K562 (cell line): ENCODE results near the gene ZBTB20. TPM values are rescaled to one million over a fixed set of nuclear protein-coding genes. Genes with fewer than 3 reads are reported as not detected.
A peak's percentile ranks its signal among the peaks of the same experiment; 100 is the strongest.

Source experiments
- ATAC-seq: fragments of 200-7000 bp; cut with Tn5 transposase; 3 replicates; pipeline ENCODE4 v1.9.1; 2020; ENCODE audit warnings: moderate library complexity
- BruUV-seq: library from RNA; stranded (reverse); fragments of 400-500 nt; replicated peaks from 2 replicates; lab custom pipeline; 2021; lab: Mats Ljungman, UMichigan
- CTCF ChIA-PET: fragments of 300-600 bp; formaldehyde crosslinking; extraction: SDS; loops from one replicate; lab custom pipeline; 2021; ENCODE audit warnings: low intra/inter-chr PET ratio; lab: Yijun Ruan, JAX
- POLR2A ChIA-PET: fragments of 300-600, 350-650 bp; sonication (Branson Sonifier 250); formaldehyde crosslinking; extraction: SDS; loops from one replicate; lab custom pipeline; 2021; ENCODE audit warnings: antibody characterized with exemption, inconsistent platforms; lab: Yijun Ruan, JAX
- DNase-seq, 4 experiments: peaks; one replicate each; pipeline versions ENCODE4 v3.0.0 to v3.0.0-alpha.2; 2011 to 2018; ENCODE audit warnings: low spot score in 3 of 4, mixed read lengths in 3 of 4; ENCODE audit errors: extremely low read depth in 1 of 4
- FAIRE-seq: peaks from 2 replicates; lab custom pipeline; 2011; peaks lifted over from hg19 to GRCh38; lab: Jason Lieb, UNC
- H2AFZ ChIP-seq: 2 replicates; pipeline ENCODE4 v1.6.0; 2011; ENCODE audit warnings: low read depth, low read length, control low read depth, inconsistent platforms
- H3K27ac ChIP-seq: fragments of 200-600 bp; 3 replicates; pipeline ENCODE4 v1.8.0; 2011; ENCODE audit warnings: low read depth, mild to moderate bottlenecking, control low read depth, inconsistent platforms, low read length, moderate library complexity, mixed read lengths; ENCODE audit errors: extremely low read depth
- H3K27me3 ChIP-seq, 2 experiments: fragments of 300-600 bp in 1 of 2; 2 replicates in 1 of 2; 3 replicates in 1 of 2; pipeline versions ENCODE4 v1.6.0 to v1.8.0; 2011; ENCODE audit warnings: inconsistent platforms in 2 of 2, low read length in 2 of 2, mild to moderate bottlenecking in 1 of 2, mixed read lengths in 1 of 2, moderate library complexity in 1 of 2; ENCODE audit not compliant: control insufficient read depth in 2 of 2, insufficient read depth in 2 of 2
- H3K36me3 ChIP-seq: fragments of 300-600 bp; 3 replicates; pipeline ENCODE4 v1.8.0; 2011; ENCODE audit warnings: mild to moderate bottlenecking, low read length, inconsistent platforms; ENCODE audit not compliant: control insufficient read depth, insufficient read depth
- H3K4me1 ChIP-seq, 2 experiments: fragments of 200-600 bp in 1 of 2; replicated peaks in 1 of 2; 2 replicates in 1 of 2; 3 replicates in 1 of 2; pipeline versions ENCODE4 v1.5.1 to v1.8.0; 2011; ENCODE audit warnings: inconsistent platforms in 2 of 2, low read length in 2 of 2, mild to moderate bottlenecking in 1 of 2, mixed read lengths in 1 of 2, moderate library complexity in 1 of 2; ENCODE audit not compliant: control insufficient read depth in 2 of 2, insufficient read depth in 2 of 2
- H3K4me2 ChIP-seq: 2 replicates; pipeline ENCODE4 v1.6.1; 2011; ENCODE audit warnings: low read length, control low read depth, inconsistent platforms, mixed read lengths; ENCODE audit not compliant: insufficient read depth
- H3K4me3 ChIP-seq: fragments of 200-600 bp; sonication (generic), shearing (Covaris generic); 2 replicates; pipeline ENCODE4 v1.5.1; 2016; ENCODE audit warnings: control low read depth, inconsistent platforms
- H3K79me2 ChIP-seq: fragments of 200-600 bp; 3 replicates; pipeline ENCODE4 v1.8.0; 2011; ENCODE audit warnings: low read length, inconsistent platforms; ENCODE audit not compliant: control insufficient read depth, insufficient read depth
- H3K9ac ChIP-seq, 2 experiments: 2 replicates each; pipeline versions ENCODE4 v1.6.0 to v1.6.1; 2011; ENCODE audit warnings: low read depth in 2 of 2, low read length in 2 of 2, control low read depth in 1 of 2, inconsistent platforms in 1 of 2, mild to moderate bottlenecking in 1 of 2, mixed read lengths in 1 of 2; ENCODE audit not compliant: insufficient read depth in 1 of 2
- H3K9me1 ChIP-seq: one replicate; pipeline ENCODE4 v1.6.0; 2011; ENCODE audit warnings: inconsistent platforms, mild to moderate bottlenecking, low read length, moderate library complexity; ENCODE audit not compliant: control insufficient read depth, insufficient read depth
- H3K9me3 ChIP-seq: replicated peaks from 2 replicates; pipeline ENCODE4 v1.5.1; 2011; ENCODE audit warnings: low read depth, low read length, inconsistent platforms; ENCODE audit not compliant: control insufficient read depth, insufficient read depth
- H4K20me1 ChIP-seq: replicated peaks from 2 replicates; pipeline ENCODE4 v1.6.1; 2011; ENCODE audit warnings: low read length, inconsistent platforms, mixed read lengths; ENCODE audit not compliant: control insufficient read depth, insufficient read depth
- CREM ChIP-seq: IDR thresholded peaks from 2 replicates; pipeline ENCODE4 v1.6.1; 2014; ENCODE audit warnings: antibody characterized with exemption, low read depth
- ELF1 ChIP-seq: fragments of 200-800 bp; sonication (Bioruptor generic); IDR thresholded peaks from 2 replicates; pipeline ENCODE4 v1.6.1; 2016; ENCODE audit warnings: missing genetic modification characterization, missing compliant biosample characterization
- JUN ChIP-seq, 2 experiments: sonication (generic) in 1 of 2; formaldehyde crosslinking in 1 of 2; IDR thresholded peaks; 2 replicates each; pipeline versions ENCODE4 v1.6.1 to v1.8.0; 2012 to 2022; ENCODE audit warnings: borderline replicate concordance in 2 of 2, mild to moderate bottlenecking in 2 of 2, improper control_type of control experiment in 1 of 2, low read depth in 1 of 2, low read length in 1 of 2, missing genetic modification reagents in 1 of 2
- KDM4B ChIP-seq, 2 experiments: fragments of 450-650 bp in 1 of 2; sonication (generic) in 1 of 2; IDR thresholded peaks; 2 replicates each; pipeline ENCODE4 v1.6.1; 2016 to 2017; ENCODE audit warnings: borderline replicate concordance in 2 of 2, antibody characterized with exemption in 1 of 2, low read depth in 1 of 2, mild to moderate bottlenecking in 1 of 2
- KLF6 ChIP-seq: fragments of 250-450 bp; sonication (Bioruptor Pico); IDR thresholded peaks from 2 replicates; pipeline ENCODE4 v1.4.0; 2020; ENCODE audit warnings: mild to moderate bottlenecking, moderate library complexity, borderline replicate concordance
- MEIS2 ChIP-seq: fragments of 450-650 bp; IDR thresholded peaks from 2 replicates; pipeline ENCODE4 v1.6.1; 2014; ENCODE audit warnings: mild to moderate bottlenecking; ENCODE audit not compliant: partially characterized antibody
- NRF1 ChIP-seq, 2 experiments: fragments of 450-650 bp; IDR thresholded peaks in 1 of 2; conservative IDR thresholded peaks in 1 of 2; 2 replicates each; pipeline ENCODE4 v1.6.1; 2014; ENCODE audit warnings: mild to moderate bottlenecking in 2 of 2
- PKNOX1 ChIP-seq: fragments of 450-650 bp; IDR thresholded peaks from 2 replicates; pipeline ENCODE4 v1.6.1; 2016
- POLR2AphosphoS5 ChIP-seq: IDR thresholded peaks from 2 replicates; pipeline ENCODE4 v1.6.1; 2011; ENCODE audit warnings: mild to moderate bottlenecking, low read depth, low read length, moderate library complexity; ENCODE audit not compliant: control insufficient read depth, insufficient read depth
- RBBP5 ChIP-seq: fragments of 200-600 bp; sonication (generic); IDR thresholded peaks from 2 replicates; pipeline ENCODE4 v1.6.1; 2012; ENCODE audit warnings: borderline replicate concordance, mild to moderate bottlenecking, low read length, control low read depth, inconsistent platforms; ENCODE audit not compliant: insufficient read depth, poor library complexity, severe bottlenecking
- ZNF507 ChIP-seq: conservative IDR thresholded peaks from 2 replicates; pipeline ENCODE4 v1.6.1; 2017; ENCODE audit warnings: missing genetic modification characterization, missing compliant biosample characterization
- ZNF79 ChIP-seq: fragments of 250-450 bp; sonication (Bioruptor Pico); IDR thresholded peaks from 2 replicates; pipeline ENCODE4 v1.4.0; 2020; ENCODE audit warnings: low read depth, mild to moderate bottlenecking, moderate library complexity
- WGBS: fragments of 100-300 bp; shearing (Covaris generic); methylation state at CpG from one replicate; pipeline ENCODE4 v1.1.6; 2016; ENCODE audit warnings: low coverage, mixed read lengths; ENCODE audit not compliant: insufficient coverage; ENCODE audit errors: missing lambda C conversion rate; 5-methylcytosine and 5-hydroxymethylcytosine counted together
- in situ Hi-C: fragments of 300-500 bp; cut with MboI; formaldehyde crosslinking; loops from 4 replicates; pipeline ENCODE4 v1.15.0; 2018; ENCODE audit warnings: inconsistent platforms, mixed read lengths
- intact Hi-C: fragments of 100-400 bp; cut with micrococcal nuclease; formaldehyde crosslinking; loops from 2 replicates; pipeline ENCODE4 v1.14.2; 2022
- polyA plus RNA-seq, 8 experiments: library from polyadenylated mRNA; depleted of rRNA in 4 of 8; stranded (reverse) in 5 of 8; unstranded in 3 of 8; fragments of >200 nt; fragmentation: Nextera tagmentation in 2 of 8; fragmentation: Illumina TruSeq in 1 of 8; extraction: Ambion mirVana in 2 of 8; extraction: Trizol in 1 of 8; gene quantifications; 2 replicates each; pipeline versions ENCODE4 v1.2.1 to v1.2.3, GENCODE V29; 2011 to 2014; ENCODE audit warnings: inconsistent platforms in 1 of 8, missing spikeins in 1 of 8
- total RNA-seq, 7 experiments: library from RNA; depleted of rRNA in 6 of 7; stranded (reverse); fragments of >200 nt in 6 of 7; fragmentation: Illumina TruSeq in 2 of 7; extraction: Trizol in 2 of 7; gene quantifications; 2 replicates each; pipeline versions ENCODE4 v1.2.1 to v1.2.3, GENCODE V29; 2011 to 2021; ENCODE audit warnings: low replicate concordance in 1 of 7
- TF ChIP-seq, protein P1 (sequence below), 2 experiments: fragments of 450-650 bp; IDR thresholded peaks; 2 replicates each; pipeline ENCODE4 v1.6.1; 2018; ENCODE audit warnings: mild to moderate bottlenecking in 2 of 2, low read depth in 1 of 2; ENCODE audit not compliant: partially characterized antibody in 2 of 2

The ZBTB20 gene
- total and polyA plus RNA-seq, 9 of the 15 experiments (the other 6 are each of a cell fraction or from before 2014, with no cell fraction given): 0.17 to 1.7 (median 0.45) TPM

DNA sequence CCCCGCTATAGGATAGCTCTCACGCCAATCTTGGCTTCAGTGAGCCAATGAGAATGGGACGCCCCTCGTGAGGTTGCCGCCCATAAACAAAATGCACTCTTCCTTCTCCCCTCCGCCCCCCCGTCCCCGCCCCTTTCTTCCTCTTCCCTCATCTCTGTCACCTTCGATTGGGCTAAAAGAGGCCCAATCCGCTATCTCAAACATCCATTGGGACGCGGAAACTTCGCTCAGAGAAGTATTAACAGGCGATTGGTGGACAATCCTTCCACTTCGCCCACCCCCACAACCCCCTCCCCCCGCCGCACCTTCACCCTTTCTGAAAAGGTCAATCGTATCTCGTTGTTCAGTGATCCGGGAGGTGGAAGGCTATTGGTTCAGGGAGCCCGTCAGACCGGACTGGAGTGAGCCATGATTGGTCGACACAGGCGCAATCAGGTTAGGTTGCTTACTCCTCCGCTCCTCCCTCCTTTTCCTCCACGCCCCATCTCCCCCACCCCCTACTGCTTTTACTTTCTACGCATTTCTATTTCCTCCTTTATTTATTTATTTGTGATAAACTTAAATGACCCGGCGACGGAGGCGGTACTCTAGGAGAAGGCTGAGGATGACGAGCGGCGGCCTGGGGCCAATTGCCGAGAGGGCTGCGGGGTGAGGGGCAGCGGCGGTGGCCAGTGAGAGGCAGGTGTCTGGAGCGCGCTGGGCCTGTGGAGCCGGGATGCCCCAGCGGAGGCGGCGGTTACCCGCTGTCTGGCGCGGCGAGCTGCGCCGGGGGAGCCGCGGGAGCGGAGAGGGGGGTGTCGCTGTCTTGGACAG lies 447 bp upstream of the ZBTB20 start (continued):
- TF ChIP-seq CREM (0 out of 2 replicates have a peak, but pooled peaks have one; percentile 9), NRF1 (conservative IDR thresholded peaks at IDR 0.05 in 1 of 2, IDR thresholded peaks at IDR 0.05 in 1 of 2) (peak; percentile 77 to 80), RBBP5 (peak; percentile 41)

DNA sequence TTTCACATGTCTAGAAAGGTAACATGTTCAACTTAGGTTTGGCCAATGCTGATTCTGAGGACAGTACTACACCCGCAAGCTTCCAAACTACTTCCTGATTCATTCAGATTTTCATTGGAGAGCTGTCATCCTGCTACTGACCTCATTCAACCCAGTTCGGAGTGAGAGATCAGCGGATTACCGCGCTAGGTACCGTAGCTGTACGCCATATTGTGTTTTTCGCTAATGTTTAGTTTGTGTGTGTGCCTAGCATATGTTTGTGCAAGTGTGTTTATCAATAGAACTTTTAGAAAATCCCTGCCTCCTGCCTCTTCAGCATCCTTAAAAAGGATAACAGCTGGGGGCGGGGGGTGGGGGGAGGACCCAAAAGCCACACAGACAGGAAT lies 1.1 kb downstream of the ZBTB20 start:
- H4K20me1 ChIP-seq: no peaks in the 10 kb centered on the region
- H3K9me3 ChIP-seq: no peaks in the 10 kb centered on the region
- DNase-seq (peak in 3 of 4 experiments; percentile 4 to 62 (median 17)), ATAC-seq (peak; percentile 13), FAIRE-seq (peak; percentile 86)
- H3K4me2 ChIP-seq: peak overlapping the region; percentile 88
- WGBS: 0% methylated on average over 9 of the region's 9 CpGs
- peak overlapping the region; percentile 72 for H3K4me3 ChIP-seq
- H3K36me3 ChIP-seq: no peaks in the 10 kb centered on the region
- H3K4me1 ChIP-seq: peaks cover 3 to 7% of the 10 kb centered on the region in 2 experiments; a peak in 2 of 5 replicates
- in situ Hi-C loops (no loop called here), intact Hi-C loops (no loop called here)
- TSS peak; percentile 41 for BruUV-seq
- H3K9me1 ChIP-seq: no peaks in the 10 kb centered on the region
- peak overlapping the region; percentile 79 for H2AFZ ChIP-seq
- H3K27me3 ChIP-seq: no peaks in the 10 kb centered on the region
- ChIA-PET CTCF (no interaction called here), POLR2A (interaction anchor here (1.0 to 2.1 kb wide), 4 partner anchors 10 to 20 kb away, joined by 3 to 6 read pairs (median 5); no protein-coding TSS in a partner anchor)
- peak overlapping the region; percentile 71 to 91 for H3K9ac ChIP-seq
- peaks cover 7% of the 10 kb centered on the region; the same call in 2 of the 3 replicates for H3K79me2 ChIP-seq
- peak overlapping the region; percentile 85 for H3K27ac ChIP-seq
- TF ChIP-seq, protein P1, sequence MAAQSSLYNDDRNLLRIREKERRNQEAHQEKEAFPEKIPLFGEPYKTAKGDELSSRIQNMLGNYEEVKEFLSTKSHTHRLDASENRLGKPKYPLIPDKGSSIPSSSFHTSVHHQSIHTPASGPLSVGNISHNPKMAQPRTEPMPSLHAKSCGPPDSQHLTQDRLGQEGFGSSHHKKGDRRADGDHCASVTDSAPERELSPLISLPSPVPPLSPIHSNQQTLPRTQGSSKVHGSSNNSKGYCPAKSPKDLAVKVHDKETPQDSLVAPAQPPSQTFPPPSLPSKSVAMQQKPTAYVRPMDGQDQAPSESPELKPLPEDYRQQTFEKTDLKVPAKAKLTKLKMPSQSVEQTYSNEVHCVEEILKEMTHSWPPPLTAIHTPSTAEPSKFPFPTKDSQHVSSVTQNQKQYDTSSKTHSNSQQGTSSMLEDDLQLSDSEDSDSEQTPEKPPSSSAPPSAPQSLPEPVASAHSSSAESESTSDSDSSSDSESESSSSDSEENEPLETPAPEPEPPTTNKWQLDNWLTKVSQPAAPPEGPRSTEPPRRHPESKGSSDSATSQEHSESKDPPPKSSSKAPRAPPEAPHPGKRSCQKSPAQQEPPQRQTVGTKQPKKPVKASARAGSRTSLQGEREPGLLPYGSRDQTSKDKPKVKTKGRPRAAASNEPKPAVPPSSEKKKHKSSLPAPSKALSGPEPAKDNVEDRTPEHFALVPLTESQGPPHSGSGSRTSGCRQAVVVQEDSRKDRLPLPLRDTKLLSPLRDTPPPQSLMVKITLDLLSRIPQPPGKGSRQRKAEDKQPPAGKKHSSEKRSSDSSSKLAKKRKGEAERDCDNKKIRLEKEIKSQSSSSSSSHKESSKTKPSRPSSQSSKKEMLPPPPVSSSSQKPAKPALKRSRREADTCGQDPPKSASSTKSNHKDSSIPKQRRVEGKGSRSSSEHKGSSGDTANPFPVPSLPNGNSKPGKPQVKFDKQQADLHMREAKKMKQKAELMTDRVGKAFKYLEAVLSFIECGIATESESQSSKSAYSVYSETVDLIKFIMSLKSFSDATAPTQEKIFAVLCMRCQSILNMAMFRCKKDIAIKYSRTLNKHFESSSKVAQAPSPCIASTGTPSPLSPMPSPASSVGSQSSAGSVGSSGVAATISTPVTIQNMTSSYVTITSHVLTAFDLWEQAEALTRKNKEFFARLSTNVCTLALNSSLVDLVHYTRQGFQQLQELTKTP (IDR thresholded peaks at IDR 0.05; ENCODE audit: low read depth in 1 of 2, partially characterized antibody in 2 of 2): no peak
- TF ChIP-seq JUN (IDR thresholded peaks at IDR 0.05; ENCODE audit: borderline replicate concordance, low read depth, low read length) (0 out of 2 replicates have a peak, but pooled peaks have one; percentile 17), JUN (CRISPR knock-in tag; IDR thresholded peaks at IDR 0.05; ENCODE audit: borderline replicate concordance) (no peak), MEIS2 (peak; percentile 17), KDM4B (IDR thresholded peaks at IDR 0.05; ENCODE audit: borderline replicate concordance in 2 of 2, low read depth in 1 of 2) (no peak), ZNF507 (tag) (no peak), POLR2AphosphoS5 (no peak), PKNOX1 (peak; percentile 23; the same call in 1 of the 2 replicates), ZNF79 (CRISPR knock-in tag) (no peak), ELF1 (peak; percentile 54; the same call in 1 of the 2 replicates), KLF6 (CRISPR knock-in tag) (no peak)
